UCSD-AML1 (cell line): Measurements from ENCODE around the gene TMEM39A.

Source experiments
- DNase-seq: peaks from one replicate; lab custom pipeline; 2025; ENCODE audit not compliant: unreplicated experiment; lab: John Stamatoyannopoulos, UW

Gene TMEM39A

DNA sequence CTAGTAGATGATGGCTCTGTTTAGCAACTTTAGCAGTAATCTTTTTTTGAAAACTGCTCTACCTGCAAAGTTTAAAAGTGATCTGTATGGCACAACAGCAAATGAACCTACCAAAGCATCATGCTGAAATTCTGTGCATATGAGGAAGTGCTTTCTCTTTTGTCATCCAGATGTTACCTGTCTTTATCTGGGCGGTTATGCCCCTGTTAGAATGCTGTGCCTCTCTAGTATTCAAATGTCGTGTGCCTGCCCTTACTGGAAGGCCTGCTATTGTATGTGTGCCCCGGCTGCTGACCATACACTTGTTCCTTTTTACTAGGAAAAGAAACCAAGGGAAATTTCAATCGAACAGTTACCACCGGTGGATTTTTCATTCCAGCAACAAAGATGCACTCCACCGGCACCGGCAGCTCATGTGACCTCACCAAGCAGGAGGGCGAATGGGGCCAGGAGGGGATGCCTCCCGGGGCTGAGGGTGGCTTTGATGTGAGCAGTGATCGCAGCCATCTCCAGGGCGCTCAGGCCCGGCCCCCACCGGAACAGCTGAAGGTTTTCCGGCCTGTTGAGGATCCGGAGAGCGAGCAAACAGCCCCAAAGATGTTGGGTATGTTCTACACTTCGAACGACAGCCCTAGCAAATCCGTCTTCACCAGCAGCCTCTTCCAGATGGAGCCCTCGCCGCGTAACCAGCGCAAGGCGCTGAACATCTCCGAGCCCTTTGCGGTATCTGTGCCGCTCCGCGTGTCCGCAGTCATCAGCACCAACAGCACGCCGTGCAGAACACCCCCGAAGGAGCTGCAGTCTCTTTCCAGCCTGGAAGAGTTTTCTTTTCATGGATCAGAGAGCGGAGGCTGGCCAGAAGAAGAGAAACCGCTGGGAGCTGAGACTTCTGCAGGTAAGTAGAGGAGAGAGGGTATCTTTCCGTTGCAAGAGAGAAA, 61.6 kb downstream of the TMEM39A start:
- no peak for DNase-seq

DNA sequence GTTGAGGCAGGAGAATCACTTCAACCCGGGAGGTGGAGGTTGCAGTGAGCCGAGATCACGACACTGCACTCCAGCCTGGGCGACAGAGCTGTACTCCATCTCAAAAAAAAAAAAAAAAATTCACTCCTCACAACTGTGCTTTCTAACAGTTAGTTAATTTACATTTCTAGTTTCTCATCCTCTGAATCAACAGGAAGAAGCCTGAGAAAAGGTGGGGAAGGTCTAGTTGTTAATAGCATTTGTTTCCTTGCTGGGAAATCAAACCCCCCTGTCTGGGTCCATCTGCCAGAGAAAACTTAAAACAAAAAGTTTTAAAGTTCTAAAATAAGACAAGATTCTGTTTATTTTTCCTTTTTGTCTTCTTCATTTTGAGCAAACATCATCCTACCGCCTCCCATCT, 62.3 kb downstream of the TMEM39A start:
- DNase-seq: no peak

DNA sequence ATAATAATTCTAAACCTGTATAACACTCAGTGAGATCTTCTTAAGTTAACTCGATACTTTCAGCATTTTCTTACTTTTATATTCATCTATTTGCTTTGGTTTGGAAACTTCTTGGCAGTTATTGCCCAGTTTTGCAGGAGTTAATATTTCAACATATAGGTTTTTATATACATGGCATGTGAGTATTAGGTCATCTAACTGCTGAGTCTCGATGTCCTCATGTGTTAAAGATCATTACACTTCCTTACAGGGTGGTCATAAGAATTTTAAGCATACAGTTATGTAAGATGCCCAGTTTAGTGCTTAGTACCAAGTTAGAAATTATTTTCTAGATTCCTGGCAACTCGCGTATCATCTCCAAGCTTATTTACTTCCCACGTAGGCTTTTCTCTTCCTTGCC, 62.9 kb downstream of the TMEM39A start:
- no peak for DNase-seq

DNA sequence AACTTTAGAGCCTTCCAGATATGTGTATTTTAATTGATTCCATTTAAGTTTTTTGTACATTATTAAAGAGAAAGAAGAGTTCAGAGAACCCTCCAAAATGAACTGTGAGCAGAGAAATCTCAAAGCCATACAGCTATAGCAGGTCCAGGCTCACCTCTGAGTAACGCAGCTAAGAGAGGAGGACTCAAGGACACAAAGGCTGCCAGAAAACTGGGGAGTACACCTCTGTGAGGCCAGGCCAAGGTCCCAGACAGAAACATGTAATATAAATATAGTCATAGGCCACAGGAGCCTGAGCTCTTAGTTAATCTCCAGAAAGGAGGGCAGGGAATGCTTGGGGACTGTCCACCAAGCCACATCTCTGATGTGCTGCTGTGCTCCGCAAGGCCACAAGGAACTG, 66.5 kb downstream of the TMEM39A start:
- no peak for DNase-seq

DNA sequence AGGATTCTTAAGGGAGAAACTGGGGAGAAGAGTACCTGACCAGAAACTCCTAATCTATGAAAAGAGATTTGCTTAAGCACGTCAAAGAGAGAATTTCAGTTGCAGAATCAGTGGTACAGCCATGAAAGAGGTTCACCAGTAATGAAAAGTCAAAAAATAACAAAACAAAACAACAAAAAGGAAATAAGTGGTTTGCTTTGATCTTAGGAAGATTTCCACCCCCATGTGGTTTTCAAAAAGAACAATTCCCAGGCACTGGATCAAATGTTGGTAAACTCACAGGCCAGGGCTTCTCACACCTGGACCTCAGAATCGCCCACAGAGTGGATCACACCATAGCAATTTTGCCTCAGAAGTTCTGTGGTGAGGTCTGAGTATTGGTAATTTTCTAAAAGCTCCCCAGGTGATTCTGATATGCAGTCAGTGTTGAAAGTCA, 67.5 kb downstream of the TMEM39A start:
- no peak for DNase-seq

DNA sequence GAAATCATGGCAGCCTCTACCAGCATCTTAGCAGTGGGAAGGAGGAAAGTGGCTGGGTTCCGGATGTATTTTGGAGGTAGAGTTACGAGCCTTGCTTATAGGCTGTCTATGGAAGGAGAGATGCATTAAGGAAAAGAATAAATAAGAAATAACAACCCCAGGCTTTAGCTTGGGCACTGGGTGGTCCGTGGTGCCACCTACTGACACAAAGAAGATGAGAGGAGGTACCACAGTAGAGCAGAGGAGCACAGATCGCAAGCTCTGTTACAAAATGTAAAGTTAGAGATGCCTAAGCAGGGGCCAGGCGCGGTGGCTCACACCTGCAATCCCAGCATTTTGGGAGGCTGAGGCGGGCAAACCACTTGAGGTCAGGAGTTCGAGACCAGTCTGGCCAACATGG, 74.8 kb downstream of the TMEM39A start:
- DNase-seq: no peak

DNA sequence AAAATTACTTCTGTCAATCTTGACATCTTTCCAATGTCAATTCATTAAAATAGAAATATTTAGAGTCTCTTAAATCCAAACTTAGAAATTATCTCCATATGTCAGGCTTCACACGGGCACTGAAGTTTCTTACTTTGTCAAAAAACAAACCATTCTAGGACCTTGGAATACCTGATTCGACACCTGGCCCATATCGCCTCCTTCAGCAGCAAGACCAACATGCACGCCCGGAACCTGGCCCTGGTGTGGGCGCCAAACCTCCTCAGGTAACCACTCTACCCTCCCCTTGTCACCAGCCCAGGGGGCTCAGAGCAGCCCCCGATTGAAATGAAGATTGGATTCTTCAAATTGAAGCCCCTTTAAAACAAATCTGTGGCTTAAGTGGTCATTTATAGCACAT, 81.3 kb downstream of the TMEM39A start:
- no peak for DNase-seq

DNA sequence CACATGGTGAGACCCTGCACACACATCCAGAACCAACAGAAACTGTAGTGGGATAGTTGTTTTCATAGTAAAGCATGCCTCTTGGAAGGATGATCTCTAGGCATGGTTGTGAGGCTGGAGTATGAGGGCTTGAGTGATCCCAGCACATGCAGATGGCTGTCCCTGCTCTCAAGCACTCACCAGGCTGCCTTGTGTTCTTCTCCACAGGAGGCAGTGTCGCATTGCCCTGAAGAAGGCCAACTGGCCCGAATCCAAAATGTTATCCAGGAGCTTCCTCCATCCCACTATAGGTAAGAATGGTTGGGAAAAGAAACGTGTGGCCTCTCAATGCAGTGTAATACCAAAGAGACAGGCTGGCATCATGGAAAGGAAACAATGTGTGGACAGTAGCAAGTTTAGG, 82.7 kb downstream of the TMEM39A start:
- DNase-seq: no peak
